Measurements from ENCODE around the gene UMPS.

DNA sequence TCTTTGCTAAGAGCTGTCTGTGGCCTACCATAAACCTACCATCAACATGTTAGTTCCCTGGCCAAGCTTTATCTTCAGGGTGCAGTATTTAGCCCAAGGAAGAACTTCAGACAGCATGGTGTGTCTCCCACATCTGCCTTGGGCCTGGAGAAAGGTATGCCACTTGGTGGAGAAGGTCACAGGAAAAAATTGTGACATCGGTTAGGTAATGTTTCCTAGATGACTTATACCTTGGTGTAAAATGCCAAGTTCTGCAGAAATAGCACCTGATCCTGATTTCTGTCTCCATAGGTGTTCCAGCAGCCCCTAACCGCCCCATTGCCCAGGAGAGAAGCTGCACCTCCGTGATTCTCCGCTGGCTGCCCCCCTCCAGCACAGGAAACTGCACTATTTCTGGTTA, 33.0 kb upstream of the UMPS start:
- TF ChIP-seq EZH2phosphoT487 (IDR thresholded peaks at IDR 0.05; ENCODE audit: insufficient read depth, low read depth) = no peak
- TF ChIP-seq EZH2 (IDR thresholded peaks at IDR 0.05; ENCODE audit: insufficient read depth, poor library complexity, severe bottlenecking) = no peak

Measured in GM23248 (cell line).